Measurements from ENCODE around the gene CACNA1G.

DNA sequence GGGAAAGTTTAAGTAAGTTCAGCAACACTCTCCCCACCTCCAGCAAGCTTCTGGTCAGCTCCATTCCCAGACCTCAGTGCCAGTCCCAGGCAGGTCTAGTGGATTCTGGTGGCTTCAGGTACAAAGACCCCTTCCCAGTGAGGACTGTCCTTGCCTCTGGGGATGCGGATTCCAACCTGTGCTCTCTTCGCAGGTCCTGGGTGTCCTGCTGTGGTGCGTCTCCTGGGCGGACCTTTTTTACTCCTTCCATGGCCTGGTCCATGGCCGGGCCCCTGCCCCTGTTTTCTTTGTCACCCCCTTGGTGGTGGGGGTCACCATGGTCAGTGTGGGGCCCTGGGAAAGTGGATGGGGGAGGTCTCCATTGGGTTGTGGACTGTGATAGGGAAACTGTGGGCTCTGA, 96.0 kb downstream of the CACNA1G start:
- TF ChIP-seq POLR2A (IDR thresholded peaks at IDR 0.05; ENCODE audit: extremely low read depth, insufficient read length): no peak
- TF ChIP-seq, protein P1, sequence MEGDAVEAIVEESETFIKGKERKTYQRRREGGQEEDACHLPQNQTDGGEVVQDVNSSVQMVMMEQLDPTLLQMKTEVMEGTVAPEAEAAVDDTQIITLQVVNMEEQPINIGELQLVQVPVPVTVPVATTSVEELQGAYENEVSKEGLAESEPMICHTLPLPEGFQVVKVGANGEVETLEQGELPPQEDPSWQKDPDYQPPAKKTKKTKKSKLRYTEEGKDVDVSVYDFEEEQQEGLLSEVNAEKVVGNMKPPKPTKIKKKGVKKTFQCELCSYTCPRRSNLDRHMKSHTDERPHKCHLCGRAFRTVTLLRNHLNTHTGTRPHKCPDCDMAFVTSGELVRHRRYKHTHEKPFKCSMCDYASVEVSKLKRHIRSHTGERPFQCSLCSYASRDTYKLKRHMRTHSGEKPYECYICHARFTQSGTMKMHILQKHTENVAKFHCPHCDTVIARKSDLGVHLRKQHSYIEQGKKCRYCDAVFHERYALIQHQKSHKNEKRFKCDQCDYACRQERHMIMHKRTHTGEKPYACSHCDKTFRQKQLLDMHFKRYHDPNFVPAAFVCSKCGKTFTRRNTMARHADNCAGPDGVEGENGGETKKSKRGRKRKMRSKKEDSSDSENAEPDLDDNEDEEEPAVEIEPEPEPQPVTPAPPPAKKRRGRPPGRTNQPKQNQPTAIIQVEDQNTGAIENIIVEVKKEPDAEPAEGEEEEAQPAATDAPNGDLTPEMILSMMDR (IDR thresholded peaks at IDR 0.05; ENCODE audit: low read depth, low read length): no peak
